Midbrain (tissue), 1 donor: Measurements from ENCODE around the gene CCDC60.
"Not testable (repeated sequence)": the region's sequence is repeated elsewhere in the genome, so short reads cannot be mapped to it uniquely, and the experiment has no call there.

Source experiments
- DNase-seq: peaks from one replicate; lab custom pipeline; 2025; lab: John Stamatoyannopoulos, UW

CCDC60 gene

DNA sequence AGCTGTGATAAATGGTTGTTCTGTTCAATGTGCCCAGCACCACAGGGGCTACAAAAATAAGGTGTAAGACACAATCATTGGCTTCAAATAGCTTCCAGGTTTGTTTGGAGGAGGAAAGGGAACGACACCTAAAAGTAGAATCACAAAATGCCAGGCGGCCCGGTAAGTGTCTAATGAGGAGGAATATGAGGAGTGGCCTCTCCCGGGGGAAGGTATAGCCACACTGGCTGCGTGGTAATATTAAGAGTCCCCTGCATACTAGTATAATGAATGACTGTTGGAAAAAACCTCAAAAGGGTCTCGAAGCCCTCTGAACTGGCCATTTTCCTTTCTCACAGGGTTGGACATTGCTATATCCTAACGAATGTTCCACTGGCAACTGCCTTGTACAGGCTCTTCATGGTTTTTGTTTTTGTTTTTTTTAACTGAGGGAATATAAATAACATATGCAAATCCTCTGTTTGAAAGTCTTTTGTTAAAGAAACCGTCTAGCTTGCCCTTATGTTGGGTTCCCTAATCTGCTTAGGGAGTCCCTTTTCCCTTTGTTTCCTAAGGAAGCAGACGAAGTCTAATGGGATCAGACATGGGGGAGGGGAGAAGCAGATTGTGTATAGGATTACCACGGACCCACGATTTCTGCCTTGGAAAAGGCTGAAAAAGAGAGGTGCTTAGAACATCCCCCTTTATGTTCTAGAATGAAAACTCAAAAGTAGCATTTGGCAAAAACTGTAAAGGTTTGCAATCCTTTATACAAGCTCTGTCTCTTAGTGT, 4.2 kb downstream of the CCDC60 start:
- DNase-seq = no peak

- no peak for DNase-seq
Measured at GRCh38 chr12:119340578-119340977, 6.0 kb downstream of the CCDC60 start.

- no peak for DNase-seq
Measured at GRCh38 chr12:119341020-119341419, 6.5 kb downstream of the CCDC60 start.

- DNase-seq = no peak
Measured at GRCh38 chr12:119341988-119342387, 7.5 kb downstream of the CCDC60 start.

- no peak for DNase-seq
Measured at GRCh38 chr12:119343130-119343529, 8.6 kb downstream of the CCDC60 start.

DNA sequence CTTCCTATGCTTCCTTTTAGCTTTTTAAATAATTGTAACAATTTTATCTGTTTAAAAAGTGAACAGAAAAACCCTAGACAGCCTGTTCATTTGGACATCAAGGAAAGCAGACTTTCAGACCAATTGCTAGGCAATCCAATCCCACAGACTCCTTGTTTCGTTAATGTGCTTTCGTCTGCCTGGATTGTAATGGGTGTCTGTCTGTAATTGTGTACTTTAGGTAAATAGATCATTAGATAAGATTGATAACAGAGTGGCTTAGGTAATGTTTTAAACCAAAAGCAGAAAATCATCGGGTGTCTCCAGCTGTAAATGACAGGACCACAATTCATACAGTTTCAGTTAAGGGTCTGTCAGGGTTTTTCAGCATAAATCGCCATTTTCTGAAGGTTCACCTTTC, 19.6 kb downstream of the CCDC60 start:
- no peak for DNase-seq

GRCh38 chr12:119360366-119360765, 25.8 kb downstream of the CCDC60 start:
- DNase-seq = not testable (repeated sequence)

DNA sequence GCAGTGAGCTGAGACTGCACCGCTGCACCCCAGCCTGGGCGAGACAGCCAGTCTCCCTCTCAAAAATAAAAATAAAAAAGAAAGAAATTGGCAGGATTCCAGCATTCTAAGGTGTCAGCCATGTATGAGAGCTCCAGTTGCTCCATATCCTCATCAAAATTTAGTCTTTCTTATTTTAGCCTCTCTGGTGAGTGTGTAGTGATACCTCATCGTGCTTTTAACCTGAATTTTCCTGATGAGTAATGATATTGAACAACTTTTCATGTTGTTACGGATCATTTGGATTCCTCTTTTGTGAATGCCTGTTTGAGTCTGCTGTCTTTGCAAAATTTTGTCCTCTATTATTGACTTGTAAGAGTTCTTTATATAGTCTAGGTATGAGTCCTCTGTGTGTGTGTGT, 28.5 kb downstream of the CCDC60 start:
- DNase-seq = no peak

DNA sequence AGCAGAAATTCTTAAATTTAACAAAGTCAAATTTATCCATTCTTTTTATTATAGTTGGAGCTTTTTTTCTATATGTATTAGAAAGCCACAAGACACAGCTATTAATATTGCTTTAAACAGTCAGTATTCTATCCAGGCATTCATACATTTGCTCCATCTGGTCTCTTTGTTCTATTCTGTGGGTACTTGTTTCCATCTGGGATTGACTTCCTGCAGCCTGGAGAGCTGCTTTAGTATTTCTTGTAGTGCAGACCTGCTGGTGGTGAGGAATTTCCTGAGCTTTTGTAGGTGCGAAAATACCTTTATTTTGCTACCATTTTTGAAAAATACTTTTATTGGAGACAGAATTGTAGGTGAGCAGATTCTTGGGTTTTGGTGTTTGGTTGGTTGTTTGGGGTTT, 29.0 kb downstream of the CCDC60 start:
- DNase-seq = no peak

- no peak for DNase-seq
Measured at GRCh38 chr12:119365451-119365850, 30.9 kb downstream of the CCDC60 start.

DNA sequence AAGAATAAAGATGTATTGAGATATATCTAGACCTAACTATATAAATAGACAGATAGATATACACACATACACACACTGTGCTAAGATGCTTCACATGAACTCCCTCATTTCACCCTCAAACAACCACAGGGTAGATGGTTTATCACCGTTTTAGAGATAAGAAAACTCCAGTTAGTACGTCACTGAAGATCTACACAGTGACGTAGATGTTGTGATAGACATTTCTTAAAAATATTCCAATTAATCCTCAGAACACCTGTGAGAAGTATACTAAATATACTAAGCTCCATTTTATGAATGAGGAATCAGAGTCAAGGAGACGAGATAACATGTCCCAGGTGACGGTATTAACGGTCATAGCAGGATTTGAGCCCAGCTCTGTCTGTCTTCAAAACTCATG, 31.5 kb downstream of the CCDC60 start:
- no peak for DNase-seq

- DNase-seq = no peak
Measured at GRCh38 chr12:119369161-119369560, 34.6 kb downstream of the CCDC60 start.

DNA sequence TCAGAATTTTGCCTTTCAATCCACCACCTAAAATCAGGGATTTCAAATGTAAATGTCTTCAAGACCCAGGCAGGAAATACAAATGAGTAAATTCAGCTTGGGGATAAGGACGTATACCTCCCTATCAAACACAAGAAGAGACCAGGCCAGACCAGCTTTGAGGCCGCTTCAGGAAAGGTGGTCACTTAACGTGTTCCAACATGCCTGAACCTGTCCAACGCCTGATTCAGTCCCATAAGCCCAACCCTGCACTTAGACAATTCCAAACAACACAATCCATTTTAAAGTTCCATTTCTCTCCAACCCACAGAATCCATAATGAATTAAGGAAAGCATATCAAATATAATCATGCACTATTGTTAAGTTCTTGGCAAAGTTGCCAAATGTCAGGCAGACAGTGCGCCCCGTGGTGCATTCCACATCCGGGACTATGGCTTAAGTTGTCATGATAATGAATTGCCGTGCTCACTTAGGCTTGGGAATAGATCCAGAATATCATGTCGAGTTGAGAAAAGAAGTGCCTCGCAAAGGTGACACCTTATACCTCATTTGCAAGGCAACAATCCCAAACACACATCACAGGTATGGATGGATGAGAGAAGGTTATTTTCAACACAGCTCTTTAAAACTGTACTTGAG, 35.5 kb downstream of the CCDC60 start:
- no peak for DNase-seq

DNA sequence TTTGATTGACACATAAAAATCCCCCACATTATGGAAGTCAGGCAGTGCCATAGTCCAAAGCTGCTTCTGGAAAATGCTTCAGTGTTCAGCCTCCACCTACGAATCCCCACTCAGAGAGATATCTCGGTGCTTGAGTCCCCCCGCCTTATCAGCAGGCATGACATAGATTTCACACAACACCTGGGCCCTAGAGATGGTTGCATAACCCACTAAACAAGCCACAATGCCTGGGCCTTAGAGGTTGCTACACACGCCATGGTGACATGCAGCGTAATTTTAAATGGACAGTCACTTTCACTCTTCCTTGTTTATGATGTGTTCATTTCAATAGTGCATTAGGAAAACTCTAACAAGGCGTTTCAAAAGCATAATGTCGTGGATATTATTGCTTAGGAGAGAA, 38.0 kb downstream of the CCDC60 start:
- no peak for DNase-seq

DNA sequence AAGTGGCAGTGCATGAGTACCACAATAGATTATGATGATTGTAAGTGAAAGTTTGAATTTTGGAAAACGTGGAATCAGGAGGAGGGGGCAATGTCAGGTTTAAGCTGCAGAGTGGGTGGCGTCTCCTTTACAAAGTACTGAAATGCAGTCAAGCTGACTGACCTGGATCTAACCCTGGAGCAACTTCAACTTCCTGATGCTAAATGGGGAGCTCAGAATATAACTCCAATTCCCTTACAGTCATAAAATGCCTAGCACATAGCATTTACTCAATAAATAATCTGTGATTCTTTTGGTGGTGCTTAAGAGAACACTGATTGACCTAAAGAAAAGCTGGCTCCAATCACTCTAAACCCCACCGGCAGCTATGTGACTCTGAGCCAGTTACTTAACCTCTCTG, 38.5 kb downstream of the CCDC60 start:
- no peak for DNase-seq

DNA sequence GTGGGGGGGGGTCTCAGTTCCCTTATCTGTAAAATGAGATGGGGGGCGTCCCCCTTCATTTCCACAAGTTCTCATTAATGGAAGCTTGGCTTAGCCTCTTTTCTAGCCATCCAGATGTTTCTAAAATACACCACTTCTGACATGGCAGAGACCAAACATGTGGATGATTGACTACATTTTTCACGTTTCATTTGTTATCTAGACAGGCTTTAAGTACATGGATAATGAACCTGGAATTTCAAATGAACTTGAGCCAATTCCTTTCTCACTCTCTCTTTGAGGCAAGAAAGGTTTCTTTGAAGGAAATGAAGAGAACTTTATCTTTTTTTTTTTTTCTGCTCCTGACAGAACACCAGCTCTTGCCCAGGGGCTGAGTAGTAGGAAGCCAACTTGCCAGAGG, 39.1 kb downstream of the CCDC60 start:
- DNase-seq = no peak

GRCh38 chr12:119374635-119375034, 40.1 kb downstream of the CCDC60 start:
- DNase-seq = no peak

- DNase-seq = peak; percentile 48
Measured at GRCh38 chr12:119375075-119375882, 40.8 kb downstream of the CCDC60 start.

- DNase-seq = no peak
Measured at GRCh38 chr12:119375883-119376190, 41.3 kb downstream of the CCDC60 start.

DNA sequence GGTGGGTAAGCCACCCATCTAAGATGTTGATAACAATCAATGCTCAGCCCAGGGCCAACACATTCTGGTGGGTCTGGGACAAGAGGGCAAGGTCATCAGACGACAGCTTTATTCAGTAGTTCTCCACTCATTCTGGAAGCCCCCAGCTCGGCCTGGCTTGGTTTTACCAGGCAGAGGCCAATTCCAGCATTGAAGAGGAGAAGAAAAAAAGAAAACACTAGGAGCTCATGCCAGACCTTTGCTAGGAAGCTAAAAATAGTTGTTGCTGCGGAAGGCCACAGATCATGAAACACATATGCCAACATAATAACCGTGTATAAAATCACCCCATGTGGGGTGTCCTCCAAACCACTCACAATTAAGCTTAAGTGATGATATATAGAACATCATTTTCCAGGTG, 44.4 kb downstream of the CCDC60 start:
- DNase-seq = no peak

- DNase-seq = no peak
Measured at GRCh38 chr12:119381471-119382235, 47.1 kb downstream of the CCDC60 start.

DNA sequence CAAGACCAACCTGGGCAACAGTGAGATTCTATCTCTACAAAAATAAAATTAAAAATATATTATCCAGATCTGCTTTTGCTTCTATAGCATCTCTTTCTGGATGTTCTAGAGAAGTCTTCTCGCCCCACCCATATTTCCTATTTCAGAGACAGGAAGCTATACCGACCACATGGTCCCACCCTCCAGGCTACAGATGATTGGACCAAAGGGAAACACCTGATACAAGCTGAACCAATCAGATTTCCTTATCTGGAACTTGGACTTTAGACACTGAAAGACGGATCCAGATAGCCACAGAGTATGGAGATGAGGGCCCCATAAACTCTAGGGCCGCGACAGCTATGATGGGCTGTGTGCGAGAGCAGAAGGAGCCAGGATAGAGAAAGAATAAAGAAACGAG, 48.7 kb downstream of the CCDC60 start:
- DNase-seq = no peak
